ENCODE results near the gene PXN.

Gene PXN

GRCh38 chr12:120265473-120266179 is at the start of gene PXN:
Gene PXN (minus strand): TSS chr12:120265730. CDS start chr12:120265629, 101 bp downstream.
- peak; percentile 61 to 97 (median 79) for DNase-seq
- intact Hi-C loops (cut with DNase I), result loop anchor here (1.0 to 2.0 kb wide), 2 partner anchors 25 to 37 kb away; partner anchors contain the start of gene RNU4-2

- DNase-seq, result peak in 1 of 10 donors; percentile 13
- intact Hi-C loops (cut with DNase I), result no loop called here
These were observed 48.7 kb upstream of the PXN start for GRCh38 chr12:120314220-120314619.

- intact Hi-C loops (cut with DNase I), result no loop called here
- DNase-seq, result peak; percentile 74 to 97 (median 88)
These were observed 36.7 kb upstream of the PXN start, which contains the start of gene SIRT4 for GRCh38 chr12:120301962-120302815. Gene SIRT4 (plus strand): TSS chr12:120302321. CDS start chr12:120303562, 1,241 bp downstream.

DNA sequence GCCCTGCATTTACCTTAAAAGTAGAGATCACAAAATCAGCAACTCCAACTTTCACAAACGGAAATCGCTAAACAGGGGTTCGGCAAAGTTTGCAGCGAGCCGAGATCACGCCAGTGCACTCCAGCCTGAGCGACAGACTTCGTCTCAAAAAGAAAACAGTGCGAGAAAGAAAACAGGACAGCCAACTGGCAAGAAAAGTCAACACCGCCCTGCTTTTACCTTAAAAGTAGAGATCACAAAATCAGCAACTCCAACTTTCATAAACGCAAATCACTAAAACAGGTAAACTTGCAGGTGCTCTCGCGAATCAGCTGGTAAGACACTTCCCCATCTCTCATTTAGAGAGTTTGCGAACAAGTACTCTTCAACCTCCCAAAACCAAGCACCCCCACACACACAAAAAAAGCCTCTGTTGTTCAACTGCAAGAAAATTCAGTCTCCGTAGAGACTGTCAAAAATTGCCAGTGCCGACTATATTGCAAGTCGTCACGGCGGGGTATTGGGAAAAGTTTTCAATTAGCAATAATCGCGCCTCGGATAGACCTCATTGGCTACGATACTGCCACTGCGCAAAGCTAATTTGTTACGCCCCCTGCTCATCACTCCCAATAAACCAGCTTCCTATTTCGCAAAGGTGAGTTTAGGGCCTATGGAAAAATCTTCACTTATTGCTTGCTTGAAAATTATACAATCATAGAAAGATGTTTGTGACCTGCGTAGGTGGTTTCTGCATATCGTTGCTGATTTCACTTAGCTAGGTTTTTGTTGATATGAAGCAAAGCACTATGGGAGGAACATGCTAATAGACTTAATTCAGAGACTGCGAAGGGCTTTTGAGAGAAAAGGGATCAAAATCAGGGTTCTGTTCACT is 27.4 kb upstream of the PXN start, which contains the start of gene RNU4-1:
Gene RNU4-1, minus strand, starts transcription at position 577 of the 871 bp plus-strand sequence.
- DNase-seq, result peak; percentile 39 to 94 (median 60)
- intact Hi-C loops (cut with DNase I), result no loop called here

DNA sequence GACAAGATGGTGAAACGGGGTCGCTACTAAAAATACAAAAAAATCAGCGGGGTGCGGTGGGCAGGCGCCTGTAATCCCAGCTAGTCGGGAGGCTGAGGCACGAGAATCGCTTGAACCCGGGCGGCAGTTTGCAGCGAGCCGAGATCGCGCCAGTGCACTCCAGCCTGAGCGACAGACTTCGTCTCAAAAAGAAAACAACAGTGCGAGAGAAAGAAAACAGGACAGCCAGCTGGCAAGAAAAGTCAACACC is 26.8 kb upstream of the PXN start:
- no peak for DNase-seq
- intact Hi-C loops (cut with DNase I), result no loop called here

GRCh38 chr12:120290609-120291305 is 25.2 kb upstream of the PXN start:
- DNase-seq, result peak in 1 of 10 donors; percentile 67
- intact Hi-C loops (cut with DNase I), result loop anchor here (2.0 kb wide), 1 partner anchor 24 kb away; no protein-coding TSS in a partner anchor

- DNase-seq, result peak in 1 of 10 donors; percentile 23
- intact Hi-C loops (cut with DNase I), result no loop called here
These were observed 22.0 kb upstream of the PXN start for GRCh38 chr12:120287491-120287890.

DNA sequence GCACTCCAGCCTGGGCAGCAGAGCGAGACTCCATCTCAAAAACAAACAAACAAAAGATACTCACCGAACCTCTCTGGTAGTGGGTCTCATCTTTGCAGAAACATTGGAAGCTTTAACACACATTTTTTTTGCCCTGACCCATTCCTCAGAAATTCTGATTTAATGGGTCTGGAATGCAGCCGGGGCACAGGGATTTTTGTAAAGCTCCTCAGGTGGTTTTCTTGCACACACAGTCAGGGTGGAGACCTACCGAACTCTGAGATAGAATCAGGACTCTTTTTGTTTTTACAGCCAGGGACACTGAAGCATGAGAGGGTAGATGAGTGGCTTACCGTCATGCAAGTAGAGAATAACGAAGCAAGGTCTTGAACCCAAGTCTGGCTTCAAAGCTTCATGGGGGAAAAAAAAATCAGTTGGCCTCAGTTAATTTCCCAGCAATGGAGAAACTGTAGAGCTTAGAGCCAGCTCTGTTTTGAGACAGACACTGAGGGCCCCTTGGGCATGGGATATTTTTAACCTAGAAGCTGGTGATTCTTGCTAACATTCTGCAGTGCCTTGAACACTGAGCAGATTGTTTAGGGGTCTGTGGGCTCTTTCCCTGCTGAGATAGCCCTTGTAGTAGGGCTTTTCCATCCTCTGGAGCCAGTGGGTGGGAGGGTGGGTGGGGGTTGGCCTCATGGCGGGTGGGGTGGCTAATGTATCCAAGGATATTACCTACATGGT is 21.4 kb upstream of the PXN start:
- no peak for DNase-seq
- intact Hi-C loops (cut with DNase I), result no loop called here

DNA sequence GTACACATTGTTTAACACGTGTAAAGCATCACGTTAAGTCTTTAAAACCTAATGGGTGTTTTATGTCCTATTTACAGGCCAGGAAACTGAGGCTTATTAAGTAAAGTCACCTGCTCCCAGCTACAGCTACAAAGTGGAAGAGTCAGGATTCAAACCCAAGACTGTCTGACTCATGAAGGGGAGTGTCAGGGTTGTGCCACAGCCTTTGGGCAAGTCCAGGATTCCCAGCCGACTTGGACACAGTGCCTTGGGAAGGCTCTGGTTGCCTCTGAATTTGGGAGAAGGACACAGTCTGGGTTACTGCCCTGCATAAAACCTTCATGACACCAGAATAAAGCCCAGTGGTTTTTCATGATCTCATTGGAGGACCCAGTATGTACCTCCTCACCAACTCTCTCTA is 18.9 kb upstream of the PXN start:
- no peak for DNase-seq
- intact Hi-C loops (cut with DNase I), result no loop called here

DNA sequence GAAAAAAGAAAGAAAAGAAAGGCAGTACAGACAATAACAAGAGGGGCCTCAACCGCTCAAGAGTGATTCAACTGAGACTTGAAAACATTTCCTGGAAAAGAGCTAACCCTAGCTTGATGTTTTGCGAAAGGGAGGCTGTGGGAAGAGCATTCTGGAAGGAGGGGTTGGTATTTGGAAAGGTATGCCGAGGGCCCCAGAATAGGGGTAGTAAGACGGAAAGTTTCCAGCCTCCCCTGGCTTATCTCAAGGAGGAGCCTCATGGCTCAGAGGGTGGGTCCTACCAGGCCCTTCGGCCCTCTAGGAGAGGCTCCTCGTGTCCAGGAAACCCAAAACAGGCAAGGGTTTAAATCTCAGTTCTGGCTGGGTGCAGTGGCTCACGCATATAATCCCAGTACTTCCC is 17.8 kb upstream of the PXN start:
- no peak for DNase-seq
- intact Hi-C loops (cut with DNase I), result no loop called here

DNA sequence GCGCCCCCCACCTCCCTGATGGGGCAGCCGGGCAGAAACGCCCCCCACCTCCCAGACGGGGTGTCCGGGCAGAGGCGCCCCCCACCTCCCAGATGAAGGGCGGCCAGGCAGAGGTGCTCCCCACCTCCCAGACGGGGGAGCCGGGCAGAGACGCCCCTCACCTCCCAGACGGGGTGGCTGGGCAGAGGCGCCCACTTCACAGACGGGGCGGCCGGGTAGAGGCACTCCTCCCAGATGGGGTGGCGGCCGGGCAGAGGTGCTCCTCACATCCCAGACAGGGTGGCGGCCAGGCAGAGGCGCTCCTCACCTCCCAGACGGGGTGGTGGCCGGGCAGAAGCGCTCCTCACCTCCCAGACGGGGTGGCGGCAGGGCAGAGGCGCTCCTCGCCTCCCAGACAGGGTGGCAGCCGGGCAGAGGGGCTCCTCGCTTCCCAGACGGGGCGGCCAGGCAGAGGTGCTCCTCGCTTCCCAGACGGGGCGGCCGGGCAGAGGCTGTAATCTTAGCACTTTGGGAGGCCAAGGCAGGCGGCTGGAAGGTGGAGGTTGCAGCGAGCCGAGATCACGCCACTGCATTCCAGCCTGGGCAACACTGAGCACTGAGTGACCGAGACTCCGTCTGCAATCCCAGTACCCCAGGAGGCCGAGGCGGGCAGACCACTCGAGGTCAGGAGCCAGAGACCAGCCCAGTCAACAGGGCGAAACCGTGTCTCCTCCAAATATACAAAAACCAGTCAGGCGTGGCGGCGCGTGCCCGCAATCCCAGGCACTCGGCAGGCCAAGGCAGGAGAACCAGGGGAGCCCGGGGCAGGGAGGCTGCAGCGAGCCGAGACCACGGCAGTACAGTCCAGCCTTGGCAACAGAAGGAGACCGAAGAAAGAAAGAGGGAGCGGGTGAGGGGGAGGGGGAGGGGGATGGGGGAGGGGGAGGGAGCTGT is 12.9 kb upstream of the PXN start:
- intact Hi-C loops (cut with DNase I), result no loop called here
- peak in 3 of 10 donors; percentile 70 to 82 (median 77) for DNase-seq

- peak in 1 of 10 donors; percentile 20 for DNase-seq
- intact Hi-C loops (cut with DNase I), result no loop called here
These were observed 11.2 kb upstream of the PXN start for GRCh38 chr12:120276734-120277133.

GRCh38 chr12:120267736-120268135 is 2.2 kb upstream of the PXN start:
- no peak for DNase-seq

DNA sequence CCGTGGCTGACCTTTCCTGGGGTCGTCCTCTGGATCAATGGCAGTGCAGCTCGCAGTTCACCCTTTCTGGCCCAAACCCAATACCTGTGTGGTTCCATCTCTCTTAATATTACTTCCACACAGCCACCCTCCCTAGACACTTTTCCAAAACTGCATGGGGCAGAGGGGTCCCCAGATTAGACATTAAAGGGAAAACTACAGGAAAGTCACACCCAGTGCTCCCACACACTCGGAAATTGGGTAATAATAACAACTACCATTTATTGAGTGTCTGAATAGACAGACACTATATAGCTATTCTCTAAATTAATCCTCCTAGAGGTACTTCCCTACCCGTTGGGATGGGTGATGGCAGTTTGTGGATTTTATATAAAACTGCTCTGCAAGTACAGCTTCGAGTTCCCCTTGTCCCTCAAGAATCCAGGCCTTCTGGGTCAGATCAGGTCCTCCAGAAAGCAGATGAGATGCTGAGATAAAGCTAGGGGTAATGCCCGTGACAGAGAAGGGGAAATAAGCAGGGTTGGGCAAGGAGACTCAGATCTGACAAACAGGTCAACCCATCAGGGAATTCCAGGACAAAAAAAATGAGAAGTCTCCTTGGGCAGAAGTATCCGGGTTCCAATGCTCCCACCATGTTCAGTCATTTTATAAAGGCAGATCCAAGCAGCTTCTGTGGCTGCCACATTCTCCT is 795 bp upstream of the PXN start:
- DNase-seq, result peak in 2 of 10 donors; percentile 6 to 8
- intact Hi-C loops (cut with DNase I), result loop anchor here (2.0 kb wide), 1 partner anchor 24 kb away; the partner anchor contains the start of gene RNU4-2

More at GRCh38 chr12:120267736-120268135, 2.2 kb upstream of the PXN start:
- intact Hi-C loops (cut with DNase I), result loop anchor here (2.0 kb wide), 1 partner anchor 23 kb away; the partner anchor contains the start of gene RNU4-2

DNA sequence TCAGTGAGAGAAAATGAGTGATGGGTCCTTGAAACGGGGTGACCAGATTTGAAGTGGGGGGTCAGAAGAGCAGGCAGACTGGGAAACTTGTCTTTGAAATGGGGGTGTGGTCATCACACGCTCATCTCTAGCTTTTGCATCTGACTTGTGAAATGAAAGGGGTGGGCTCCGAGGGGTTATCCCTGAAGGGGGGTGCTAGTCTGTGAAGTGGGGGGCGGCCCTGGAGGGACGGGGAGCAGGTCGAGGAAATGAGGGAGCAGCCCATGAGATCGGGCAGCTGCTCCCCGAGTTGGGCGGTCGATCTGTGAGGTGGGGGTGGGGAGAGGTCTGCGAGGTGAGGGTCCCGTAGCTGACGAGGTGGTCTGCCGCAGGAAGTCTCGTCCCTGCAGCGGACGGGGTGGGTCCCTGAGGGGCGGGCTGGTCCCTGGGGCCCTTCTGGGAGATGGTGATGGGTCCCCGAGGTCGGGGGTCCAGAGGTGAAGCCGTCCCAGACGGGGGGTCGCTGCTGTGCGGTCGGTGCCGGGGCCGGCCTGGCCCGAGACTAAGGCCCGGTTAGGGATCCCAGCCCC is 542 bp downstream of the PXN start:
- intact Hi-C loops (cut with DNase I), result loop anchor here (1.0 kb wide), 1 partner anchor 37 kb away; no protein-coding TSS in a partner anchor
- peak in 4 of 10 donors; percentile 11 to 79 (median 66) for DNase-seq

GRCh38 chr12:120264086-120264903 is 1.2 kb downstream of the PXN start:
- intact Hi-C loops (cut with DNase I), result no loop called here
- DNase-seq, result peak in 2 of 10 donors; percentile 59 to 65
